Measurements from ENCODE around the gene PPP2R2B. TPM values are rescaled to one million over a fixed set of nuclear protein-coding genes. Genes with fewer than 3 reads are reported as not detected.

The PPP2R2B gene
- total RNA-seq, 8 experiments from 2014 or later: 54.2 to 102 (median 75.0) TPM

DNA sequence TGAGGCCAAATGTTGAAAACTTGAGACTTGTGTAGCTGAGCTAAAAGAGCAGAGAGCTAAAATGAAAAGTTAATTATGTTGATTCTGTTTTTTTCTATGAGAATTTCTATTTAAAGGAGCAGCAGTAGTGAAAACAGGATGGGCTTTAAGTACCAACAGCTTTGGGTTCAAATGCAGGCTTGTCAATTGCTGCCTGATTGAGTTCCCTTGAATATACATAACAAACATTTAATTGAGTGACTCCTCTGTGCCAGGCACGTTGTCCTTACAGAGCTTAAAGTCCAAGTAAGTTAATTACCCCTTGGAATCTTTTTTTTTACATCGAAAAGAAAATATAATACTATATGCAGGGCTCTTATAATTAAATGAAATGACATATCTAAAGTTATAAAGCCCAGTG is 38.5 kb downstream of the PPP2R2B start:
- ATAC-seq (replicated peaks in 6 of 8): no peak
- Histone ChIP-seq H3K27ac (no peak overlapping the region), H3K4me3 (no peak overlapping the region), H3K4me1 (replicated peaks in 1 of 2) (no peaks in the 10 kb centered on the region)
- in situ Hi-C loops (cut with MboI; ENCODE audit: low pct_unique_long_range_greater_than_20kb in 2 of 9, low sequenced_read_pairs in 9 of 9, unreplicated experiment in 9 of 9): no loop called here
- WGBS, 10 experiments: 0 to 71% (median 5%) methylated on average over 1 to 2 of the region's 2 CpGs; no CpG with 5 or more reads in 1 of the 10 experiments

DNA sequence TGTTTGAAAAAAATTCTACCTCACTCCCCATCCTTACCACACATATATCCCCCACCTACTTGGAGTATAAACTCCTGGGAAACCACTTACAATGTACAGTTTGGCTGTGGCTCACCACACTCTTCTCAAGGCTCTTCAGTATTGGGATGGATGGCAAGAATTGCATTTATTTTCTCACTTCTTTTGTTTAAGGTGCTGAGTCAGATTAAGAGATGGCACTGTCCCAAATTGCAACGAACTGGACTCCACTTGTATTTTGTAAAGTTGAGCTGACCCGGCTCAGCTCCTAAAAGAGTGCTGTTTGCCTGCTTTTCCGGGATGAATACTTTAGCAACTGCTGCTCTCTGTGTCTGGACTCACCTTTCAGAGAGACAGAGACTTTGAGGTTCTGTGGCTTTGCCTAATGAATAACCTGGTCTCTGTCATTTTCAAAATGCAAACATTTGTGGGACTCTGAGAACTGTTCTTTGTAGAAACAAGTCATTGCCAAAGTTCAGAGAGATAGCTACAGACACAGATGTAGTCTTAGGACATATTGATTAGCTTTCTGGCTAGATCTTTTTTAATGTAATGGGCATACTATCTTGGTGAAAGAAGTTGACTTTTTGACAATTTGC is 42.2 kb downstream of the PPP2R2B start:
- H3K27ac ChIP-seq: no peak overlapping the region
- in situ Hi-C loops (cut with MboI; ENCODE audit: low pct_unique_long_range_greater_than_20kb in 2 of 9, low sequenced_read_pairs in 9 of 9, unreplicated experiment in 9 of 9): no loop called here
- peak in 1 of 8 experiments; percentile 29 for ATAC-seq (replicated peaks in 6 of 8)
- 0 to 90% (median 40%) methylated on average over 1 to 3 of the region's 3 CpGs; no CpG with 5 or more reads in 3 of the 10 experiments for WGBS, 10 experiments
- peaks cover 0 to 2% of the 10 kb centered on the region in 2 donors for H3K4me1 ChIP-seq (replicated peaks in 1 of 2)
- no peak overlapping the region for H3K4me3 ChIP-seq

GRCh38 chr5:146832985-146833732 is 45.4 kb downstream of the PPP2R2B start:
- Histone ChIP-seq H3K4me1 (replicated peaks in 1 of 2) (peaks cover 2 to 9% of the 10 kb centered on the region in 2 donors), H3K27ac (no peak overlapping the region), H3K4me3 (no peak overlapping the region)
- no peak for ATAC-seq (replicated peaks in 6 of 8)
- WGBS, 10 experiments: 29 to 88% (median 80%) methylated on average over 1 to 3 of the region's 3 CpGs; no CpG with 5 or more reads in 6 of the 10 experiments
- in situ Hi-C loops (cut with MboI; ENCODE audit: low pct_unique_long_range_greater_than_20kb in 2 of 9, low sequenced_read_pairs in 9 of 9, unreplicated experiment in 9 of 9): no loop called here

DNA sequence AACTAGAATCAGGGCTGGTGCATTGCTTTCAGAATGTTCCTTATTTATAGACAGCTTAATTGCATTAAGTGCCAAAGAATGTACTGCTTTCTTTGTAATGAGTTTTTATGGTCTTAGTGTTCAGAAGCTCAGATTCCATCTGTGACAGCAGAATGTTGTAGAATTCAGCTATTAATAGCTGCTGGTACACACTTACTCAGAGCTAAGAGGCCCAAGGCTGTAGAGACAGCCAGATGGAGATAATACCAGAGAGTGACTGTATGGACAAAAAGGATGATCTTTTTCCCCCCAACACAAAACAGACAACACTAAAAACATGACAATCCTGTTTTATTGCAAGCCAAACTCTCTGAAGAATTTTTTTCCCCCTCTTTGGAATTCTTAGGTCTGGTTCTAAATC is 50.2 kb downstream of the PPP2R2B start:
- Histone ChIP-seq H3K27ac (no peak overlapping the region), H3K4me3 (no peak overlapping the region), H3K4me1 (replicated peaks in 1 of 2) (peaks cover 8 to 42% of the 10 kb centered on the region in 2 donors)
- in situ Hi-C loops (cut with MboI; ENCODE audit: low pct_unique_long_range_greater_than_20kb in 2 of 9, low sequenced_read_pairs in 9 of 9, unreplicated experiment in 9 of 9): no loop called here
- ATAC-seq (replicated peaks in 6 of 8): peak; percentile 72 to 98 (median 94)

DNA sequence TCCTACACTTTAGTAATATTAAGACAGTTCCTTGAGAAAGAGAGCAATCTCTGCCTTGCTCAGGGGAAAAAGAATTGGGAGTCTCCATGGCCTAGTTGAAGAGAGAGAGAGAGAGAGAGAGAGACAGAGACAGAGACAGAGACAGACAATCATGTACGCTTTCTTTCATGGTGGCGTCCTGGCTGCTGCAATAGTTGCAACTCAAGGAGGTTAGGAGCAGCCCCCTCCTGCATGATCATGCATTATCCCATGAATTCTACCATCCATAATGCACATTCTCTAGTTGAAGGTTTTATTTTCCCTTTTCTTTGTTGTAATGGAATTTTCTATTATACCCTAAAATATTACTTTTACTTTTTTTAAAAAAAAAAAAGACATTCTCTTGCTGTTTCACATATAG is 50.7 kb downstream of the PPP2R2B start:
- H3K4me3 ChIP-seq: no peak overlapping the region
- ATAC-seq (replicated peaks in 6 of 8): peak in 4 of 8 experiments; percentile 27 to 59 (median 47)
- H3K4me1 ChIP-seq (replicated peaks in 1 of 2): peaks cover 7 to 42% of the 10 kb centered on the region in 2 donors
- peak overlapping the region in 1 of 2 donors; percentile 12 for H3K27ac ChIP-seq
- in situ Hi-C loops (cut with MboI; ENCODE audit: low pct_unique_long_range_greater_than_20kb in 2 of 9, low sequenced_read_pairs in 9 of 9, unreplicated experiment in 9 of 9): no loop called here
- WGBS, 10 experiments: 43 to 100% (median 76%) methylated on average over 1 to 2 of the region's 2 CpGs; no CpG with 5 or more reads in 3 of the 10 experiments

DNA sequence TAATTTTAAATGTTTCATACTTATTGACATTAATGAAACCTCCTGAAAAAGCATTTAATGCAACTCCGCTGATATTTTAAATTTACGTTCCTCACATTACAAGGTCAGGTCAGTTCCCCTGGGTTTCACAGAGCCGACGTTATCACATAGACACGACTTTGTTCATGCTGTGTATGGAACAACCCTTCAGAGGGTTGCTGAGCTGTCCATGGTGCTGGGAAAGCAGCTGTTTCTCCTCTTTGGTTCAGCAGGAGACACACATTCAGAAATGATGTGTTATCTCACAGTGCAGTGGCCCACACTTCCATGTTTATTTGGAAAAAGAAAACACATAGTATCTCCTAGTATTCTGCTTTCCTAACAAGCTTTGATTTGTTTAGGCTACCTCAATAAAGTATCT is 53.5 kb downstream of the PPP2R2B start:
- in situ Hi-C loops (cut with MboI; ENCODE audit: low pct_unique_long_range_greater_than_20kb in 2 of 9, low sequenced_read_pairs in 9 of 9, unreplicated experiment in 9 of 9): no loop called here
- Histone ChIP-seq H3K4me3 (no peak overlapping the region), H3K27ac (no peak overlapping the region), H3K4me1 (replicated peaks in 1 of 2) (peaks cover 7 to 48% of the 10 kb centered on the region in 2 donors)
- ATAC-seq (replicated peaks in 6 of 8): peak in 7 of 8 experiments; percentile 26 to 58 (median 39)
- 0 to 71% (median 45%) methylated on average over 1 to 5 of the region's 5 CpGs; no CpG with 5 or more reads in 3 of the 10 experiments for WGBS, 10 experiments

- in situ Hi-C loops (cut with MboI; ENCODE audit: low pct_unique_long_range_greater_than_20kb in 2 of 9, low sequenced_read_pairs in 9 of 9, unreplicated experiment in 9 of 9): no loop called here
- H3K4me1 ChIP-seq (replicated peaks in 1 of 2): peaks cover 2 to 25% of the 10 kb centered on the region in 2 donors
- no peak overlapping the region for H3K27ac ChIP-seq
- H3K4me3 ChIP-seq: no peak overlapping the region
- peak in 3 of 8 experiments; percentile 28 to 71 (median 53) for ATAC-seq (replicated peaks in 6 of 8)
- 0 to 100% (median 76%) methylated on average over 2 to 3 of the region's 3 CpGs for WGBS, 10 experiments
These were observed 56.8 kb downstream of the PPP2R2B start for GRCh38 chr5:146821732-146822131.

DNA sequence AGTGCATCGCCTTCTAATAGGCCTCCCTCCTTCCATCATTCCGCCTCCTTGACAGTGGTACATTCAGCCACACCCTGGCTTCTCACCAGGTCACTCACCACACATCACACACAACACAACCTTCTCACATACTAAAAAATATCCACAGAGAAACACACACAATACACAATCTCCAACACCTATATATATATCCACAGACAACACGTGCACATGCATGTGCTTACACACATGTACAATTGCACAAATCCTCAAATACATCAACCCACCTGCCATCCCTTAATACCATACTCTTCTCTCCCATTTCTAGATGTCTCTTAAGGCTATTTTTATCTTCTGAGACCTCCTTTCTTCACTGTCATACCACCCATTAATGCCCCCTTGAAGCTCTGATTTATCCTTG is 57.6 kb downstream of the PPP2R2B start:
- in situ Hi-C loops (cut with MboI; ENCODE audit: low pct_unique_long_range_greater_than_20kb in 2 of 9, low sequenced_read_pairs in 9 of 9, unreplicated experiment in 9 of 9): no loop called here
- Histone ChIP-seq H3K27ac (no peak overlapping the region), H3K4me1 (replicated peaks in 1 of 2) (peaks cover 2 to 19% of the 10 kb centered on the region in 2 donors), H3K4me3 (no peak overlapping the region)
- peak in 1 of 8 experiments; percentile 45 for ATAC-seq (replicated peaks in 6 of 8)
- 36 to 100% (median 92%) methylated on average over 1 to 3 of the region's 3 CpGs; no CpG with 5 or more reads in 1 of the 10 experiments for WGBS, 10 experiments

DNA sequence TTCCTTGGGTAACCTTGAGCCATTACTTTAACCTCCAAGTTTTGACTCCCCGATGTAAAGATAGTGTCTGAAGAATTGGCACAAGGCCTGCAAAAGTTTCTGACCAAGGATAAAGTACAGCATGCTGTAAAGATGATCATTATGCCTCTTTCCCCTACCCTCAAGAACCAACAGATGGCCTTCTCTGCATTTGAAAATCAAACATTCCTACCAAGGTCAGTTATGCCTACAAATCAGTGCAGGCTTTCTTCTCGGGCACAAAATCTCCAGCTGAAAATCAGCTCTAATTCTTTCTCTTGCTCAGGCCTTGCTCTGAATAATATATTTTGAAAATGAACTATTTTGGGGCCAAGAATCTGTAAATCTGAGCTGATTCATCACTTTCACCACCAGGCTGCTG is 59.7 kb downstream of the PPP2R2B start:
- ATAC-seq (replicated peaks in 6 of 8): peak in 2 of 8 experiments; percentile 10 to 36
- 6 to 100% (median 59%) methylated on average over 1 to 2 of the region's 2 CpGs; no CpG with 5 or more reads in 2 of the 10 experiments for WGBS, 10 experiments

DNA sequence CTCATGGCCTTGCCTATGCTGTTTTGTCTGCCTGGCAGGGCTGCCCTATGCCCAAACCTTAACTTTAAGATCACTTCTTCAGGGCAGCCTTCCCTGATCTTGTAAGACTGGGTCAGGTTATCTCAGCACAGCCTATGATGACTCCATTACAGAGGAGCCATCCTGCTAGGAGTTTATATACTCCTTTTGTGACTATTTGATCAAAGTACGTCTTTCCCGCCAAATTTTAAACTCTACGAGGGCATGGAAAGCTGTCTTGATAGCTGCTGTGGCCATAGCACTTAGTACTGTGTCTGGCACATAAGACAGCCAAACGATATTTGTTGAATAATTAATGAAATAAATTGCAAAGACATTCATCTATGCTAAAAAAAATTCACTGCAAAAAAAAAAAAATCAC is 60.6 kb downstream of the PPP2R2B start:
- in situ Hi-C loops (cut with MboI; ENCODE audit: low pct_unique_long_range_greater_than_20kb in 2 of 9, low sequenced_read_pairs in 9 of 9, unreplicated experiment in 9 of 9): no loop called here
- ATAC-seq (replicated peaks in 6 of 8): no peak
- Histone ChIP-seq H3K4me3 (no peak overlapping the region), H3K4me1 (replicated peaks in 1 of 2) (peaks cover 0 to 6% of the 10 kb centered on the region in 2 donors), H3K27ac (no peak overlapping the region)
- WGBS, 10 experiments: 0 to 93% (median 86%) methylated on average over 1 to 4 of the region's 4 CpGs; no CpG with 5 or more reads in 4 of the 10 experiments

More for the DNA sequence above, 59.7 kb downstream of the PPP2R2B start:
- Histone ChIP-seq H3K27ac (no peak overlapping the region), H3K4me1 (replicated peaks in 1 of 2) (peaks cover 0 to 6% of the 10 kb centered on the region in 2 donors), H3K4me3 (no peak overlapping the region)
- in situ Hi-C loops (cut with MboI; ENCODE audit: low pct_unique_long_range_greater_than_20kb in 2 of 9, low sequenced_read_pairs in 9 of 9, unreplicated experiment in 9 of 9): no loop called here

- in situ Hi-C loops (cut with MboI; ENCODE audit: low pct_unique_long_range_greater_than_20kb in 2 of 9, low sequenced_read_pairs in 9 of 9, unreplicated experiment in 9 of 9): no loop called here
- H3K4me1 ChIP-seq (replicated peaks in 1 of 2): peaks cover 0 to 6% of the 10 kb centered on the region in 2 donors
- WGBS, 10 experiments: 0 to 86% (median 13%) methylated on average over 1 of the region's 1 CpG; no CpG with 5 or more reads in 5 of the 10 experiments
- no peak overlapping the region for H3K27ac ChIP-seq
- peak in 2 of 8 experiments; percentile 6 to 65 for ATAC-seq (replicated peaks in 6 of 8)
- no peak overlapping the region for H3K4me3 ChIP-seq
These were observed 61.7 kb downstream of the PPP2R2B start for GRCh38 chr5:146816775-146817387.

DNA sequence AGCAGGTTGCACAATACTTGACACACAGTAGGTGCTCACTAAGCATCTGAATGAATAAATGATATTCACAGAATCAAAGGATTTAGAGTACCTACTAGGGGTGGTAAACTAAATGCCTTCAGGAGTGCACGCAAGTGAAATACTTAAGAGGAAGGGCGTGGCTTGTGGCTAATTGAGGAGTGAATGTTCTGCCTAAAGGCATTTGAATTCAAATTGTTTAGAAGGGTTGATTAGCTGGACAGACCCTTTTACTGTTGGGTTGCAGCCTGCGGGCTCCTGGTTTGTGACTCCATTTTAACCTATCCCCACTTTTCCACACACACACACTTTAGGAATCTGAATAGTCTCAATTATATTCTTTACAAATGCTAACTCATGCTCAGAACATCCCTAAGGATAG is 63.1 kb downstream of the PPP2R2B start:
- Histone ChIP-seq H3K27ac (no peak overlapping the region), H3K4me3 (no peak overlapping the region), H3K4me1 (replicated peaks in 1 of 2) (no peaks in the 10 kb centered on the region)
- 0 to 100% (median 57%) methylated on average over 1 to 3 of the region's 3 CpGs; no CpG with 5 or more reads in 1 of the 10 experiments for WGBS, 10 experiments
- in situ Hi-C loops (cut with MboI; ENCODE audit: low pct_unique_long_range_greater_than_20kb in 2 of 9, low sequenced_read_pairs in 9 of 9, unreplicated experiment in 9 of 9): no loop called here
- ATAC-seq (replicated peaks in 6 of 8): peak in 5 of 8 experiments; percentile 29 to 82 (median 69)
